Skin epidermis (tissue), 12 donors: ENCODE data around the gene DAB1.

Source experiments
- H3K27ac ChIP-seq, 21 experiments: fragments of 200-600 bp; sonication (generic) in 11 of 21; one replicate each; pipeline ENCODE4 v1.5.0; 2020; ENCODE audit warnings: mild to moderate bottlenecking in 3 of 21, inconsistent platforms in 2 of 21, moderate library complexity in 2 of 21
- H3K4me3 ChIP-seq, 7 experiments: fragments of 200-600 bp; sonication (generic) in 2 of 7; one replicate each; pipeline ENCODE4 v1.5.0; 2020; ENCODE audit warnings: inconsistent platforms in 2 of 7, mild to moderate bottlenecking in 2 of 7, moderate library complexity in 1 of 7

Gene DAB1

GRCh38 chr1:57420981-57421785 lies 2.7 kb downstream of the DAB1 start:
- Histone ChIP-seq H3K4me3 (no peak overlapping the region), H3K27ac (no peak overlapping the region)

GRCh38 chr1:57418971-57419370 lies 4.9 kb downstream of the DAB1 start:
- Histone ChIP-seq H3K27ac (no peak overlapping the region), H3K4me3 (no peak overlapping the region)

- H3K4me3 ChIP-seq, result no peak overlapping the region
- H3K27ac ChIP-seq, result no peak overlapping the region
Observed at GRCh38 chr1:57411262-57411661, 12.6 kb downstream of the DAB1 start.

GRCh38 chr1:57410508-57410907 lies 13.4 kb downstream of the DAB1 start:
- no peak overlapping the region for H3K27ac ChIP-seq
- H3K4me3 ChIP-seq, result no peak overlapping the region

GRCh38 chr1:57407928-57408327 lies 15.9 kb downstream of the DAB1 start:
- H3K27ac ChIP-seq, result no peak overlapping the region
- no peak overlapping the region for H3K4me3 ChIP-seq

- Histone ChIP-seq H3K27ac (no peak overlapping the region), H3K4me3 (no peak overlapping the region)
Observed at GRCh38 chr1:57406428-57406970, 17.4 kb downstream of the DAB1 start.

GRCh38 chr1:57404884-57405283 lies 19.0 kb downstream of the DAB1 start:
- H3K4me3 ChIP-seq, result no peak overlapping the region
- no peak overlapping the region for H3K27ac ChIP-seq

GRCh38 chr1:57403201-57403600 lies 20.7 kb downstream of the DAB1 start:
- Histone ChIP-seq H3K27ac (no peak overlapping the region), H3K4me3 (no peak overlapping the region)

- Histone ChIP-seq H3K4me3 (no peak overlapping the region), H3K27ac (no peak overlapping the region)
Observed at GRCh38 chr1:57401671-57402070, 22.2 kb downstream of the DAB1 start.

- H3K27ac ChIP-seq, result no peak overlapping the region
- H3K4me3 ChIP-seq, result no peak overlapping the region
Observed at GRCh38 chr1:57400048-57400447, 23.8 kb downstream of the DAB1 start.

GRCh38 chr1:57393058-57393584 lies 30.7 kb downstream of the DAB1 start:
- Histone ChIP-seq H3K4me3 (no peak overlapping the region), H3K27ac (no peak overlapping the region)

- Histone ChIP-seq H3K4me3 (no peak overlapping the region), H3K27ac (no peak overlapping the region)
Observed at GRCh38 chr1:57385336-57385735, 38.5 kb downstream of the DAB1 start.

GRCh38 chr1:57384901-57385300 lies 39.0 kb downstream of the DAB1 start:
- H3K27ac ChIP-seq, result no peak overlapping the region
- no peak overlapping the region for H3K4me3 ChIP-seq

GRCh38 chr1:57384284-57384683 lies 39.6 kb downstream of the DAB1 start:
- Histone ChIP-seq H3K4me3 (no peak overlapping the region), H3K27ac (no peak overlapping the region)

- Histone ChIP-seq H3K27ac (no peak overlapping the region), H3K4me3 (no peak overlapping the region)
Observed at GRCh38 chr1:57381871-57382270, 42.0 kb downstream of the DAB1 start.

- Histone ChIP-seq H3K4me3 (no peak overlapping the region), H3K27ac (no peak overlapping the region)
Observed at GRCh38 chr1:57381426-57381825, 42.4 kb downstream of the DAB1 start.

- H3K4me3 ChIP-seq, result no peak overlapping the region
- H3K27ac ChIP-seq, result no peak overlapping the region
Observed at GRCh38 chr1:57380923-57381322, 42.9 kb downstream of the DAB1 start.

GRCh38 chr1:57378534-57378933 lies 45.3 kb downstream of the DAB1 start:
- Histone ChIP-seq H3K4me3 (no peak overlapping the region), H3K27ac (no peak overlapping the region)

GRCh38 chr1:57377339-57378139 lies 46.3 kb downstream of the DAB1 start:
- no peak overlapping the region for H3K27ac ChIP-seq

GRCh38 chr1:57376041-57376440 lies 47.8 kb downstream of the DAB1 start:
- no peak overlapping the region for H3K27ac ChIP-seq
- no peak overlapping the region for H3K4me3 ChIP-seq

More at GRCh38 chr1:57377339-57378139, 46.3 kb downstream of the DAB1 start:
- H3K4me3 ChIP-seq, result no peak overlapping the region

GRCh38 chr1:57369889-57370288 lies 54.0 kb downstream of the DAB1 start:
- H3K27ac ChIP-seq, result no peak overlapping the region
- H3K4me3 ChIP-seq, result no peak overlapping the region
